Suppressor macrophage treated with lipopolysaccharide for 1 hour (primary cell): ENCODE measurements around the gene KAT6B.
A peak's percentile ranks its signal among the peaks of the same experiment; 100 is the strongest.

Experiments
- DNase-seq, 3 donors: peaks; one replicate each; pipeline ENCODE4 v3.0.0-alpha.2; 2020 to 2022

KAT6B gene

DNA sequence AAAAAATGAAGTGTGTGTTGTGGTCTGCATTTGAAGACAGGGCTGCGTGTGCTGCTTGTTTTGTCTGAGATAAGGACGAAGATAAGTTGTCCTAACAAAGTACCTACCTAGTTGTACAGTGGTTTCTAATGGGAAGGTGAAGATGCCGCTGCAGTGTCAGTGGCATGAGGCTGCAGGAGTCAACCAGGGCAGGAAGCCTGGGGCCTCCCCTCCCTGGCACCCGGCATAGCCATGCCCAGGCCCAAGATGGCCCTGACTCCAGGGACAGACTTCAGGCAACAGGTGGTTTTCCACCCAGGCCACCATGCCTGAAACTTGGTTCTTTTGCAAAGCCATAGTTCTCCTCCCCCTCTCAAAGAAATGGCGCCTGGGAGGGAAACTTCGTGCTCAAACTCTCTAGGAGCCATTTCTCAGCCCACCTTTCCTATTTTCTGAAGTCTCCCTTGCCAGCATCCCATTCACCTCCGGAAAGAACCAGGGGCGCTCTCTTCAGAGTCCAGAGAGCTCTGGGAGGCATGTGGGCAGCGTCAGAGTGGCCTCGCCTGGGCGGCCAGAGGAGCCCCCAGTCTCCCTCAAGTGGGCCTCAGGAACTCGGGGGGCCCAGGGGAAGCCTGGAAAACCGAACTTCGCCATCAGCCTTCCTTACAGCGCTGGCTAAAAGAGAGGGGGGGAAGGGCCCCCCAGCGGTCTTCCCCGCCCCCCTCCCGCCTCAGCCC, 2.1 kb upstream of the KAT6B start:
- DNase-seq: no peak

DNA sequence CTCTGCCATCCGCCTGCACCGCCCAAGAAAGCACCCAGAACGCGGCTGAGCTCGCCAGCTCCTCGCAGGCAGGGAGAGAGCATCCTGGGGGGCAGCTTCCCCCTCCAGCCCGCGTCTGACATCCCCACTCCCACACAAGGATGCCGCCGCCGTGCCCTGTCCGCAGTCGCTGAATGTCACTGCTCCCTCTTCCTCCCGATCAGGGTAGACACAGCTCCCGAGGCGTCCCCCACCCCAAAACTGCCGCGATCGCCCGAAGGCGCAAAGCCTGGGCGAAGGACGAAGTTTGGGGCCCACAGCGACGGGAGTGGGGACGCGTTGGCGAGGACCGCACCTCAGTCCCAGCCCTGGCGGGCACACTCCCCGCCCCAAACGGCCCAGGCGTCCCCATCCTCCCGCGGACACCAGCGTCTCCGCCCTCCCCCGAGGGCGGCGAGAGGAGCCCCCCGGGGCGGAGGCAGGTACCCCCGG, 1.5 kb upstream of the KAT6B start:
- peak; percentile 36 to 57 (median 42) for DNase-seq

DNA sequence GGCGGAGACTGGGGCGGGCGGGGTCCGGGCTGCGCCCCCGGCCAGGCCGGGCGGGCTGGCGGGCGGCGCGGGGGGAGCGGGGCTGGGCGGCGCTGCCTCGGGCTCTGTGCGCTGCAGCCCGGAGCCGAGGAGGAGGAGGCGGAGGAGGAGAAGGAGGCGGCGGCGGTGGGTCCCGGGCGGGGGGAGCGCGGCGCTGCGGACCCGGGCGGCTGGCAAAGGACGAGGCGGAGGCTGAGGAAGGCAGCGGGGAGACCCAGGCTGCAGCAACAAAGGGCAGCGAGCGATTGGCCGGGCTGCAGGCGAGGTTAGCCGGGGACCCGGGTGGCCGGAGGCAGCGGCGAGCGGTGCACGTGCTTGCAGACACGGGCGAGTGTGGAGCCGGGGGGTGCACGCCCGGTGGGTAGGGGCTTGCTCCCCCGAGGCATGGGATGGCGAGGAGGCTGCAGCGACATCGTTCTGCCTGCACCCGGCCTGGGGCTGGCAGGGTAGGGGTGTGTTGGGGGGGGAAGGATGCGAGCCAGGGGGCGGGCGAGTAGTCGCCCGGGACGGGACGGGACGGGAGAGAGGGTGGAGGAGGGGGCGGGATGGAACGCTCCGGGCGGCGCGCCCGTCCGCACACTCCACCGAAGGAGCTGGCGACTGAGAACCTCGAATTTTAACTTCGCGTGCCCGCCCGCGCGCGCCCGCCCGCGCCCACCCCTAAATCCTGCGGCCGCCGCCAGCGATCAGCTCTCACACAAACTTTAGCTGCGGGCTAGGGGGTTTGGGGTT, 844 bp upstream of the KAT6B start:
- peak in 2 of 3 donors; percentile 25 to 35 for DNase-seq

DNA sequence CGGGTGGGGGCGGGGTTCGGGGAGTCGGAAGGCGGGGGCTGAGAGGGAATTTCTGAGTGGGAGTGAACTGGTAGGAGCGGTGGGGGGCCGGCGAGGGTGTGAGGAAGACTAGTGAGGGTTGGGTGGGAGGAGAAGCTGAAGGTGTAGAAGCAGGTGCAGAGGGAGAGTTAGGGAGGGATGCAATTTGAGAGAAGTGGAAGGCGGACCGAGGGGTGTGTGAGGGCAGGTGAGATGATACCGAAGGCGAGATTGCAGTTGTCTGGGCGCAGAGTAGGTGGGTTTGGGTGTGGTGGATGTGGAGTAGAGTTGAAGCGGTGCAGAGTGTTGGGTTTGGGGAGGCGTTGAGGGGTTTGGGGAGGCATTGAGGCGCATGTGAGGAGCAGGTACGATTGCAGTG, 643 bp downstream of the KAT6B start:
- DNase-seq: no peak

DNA sequence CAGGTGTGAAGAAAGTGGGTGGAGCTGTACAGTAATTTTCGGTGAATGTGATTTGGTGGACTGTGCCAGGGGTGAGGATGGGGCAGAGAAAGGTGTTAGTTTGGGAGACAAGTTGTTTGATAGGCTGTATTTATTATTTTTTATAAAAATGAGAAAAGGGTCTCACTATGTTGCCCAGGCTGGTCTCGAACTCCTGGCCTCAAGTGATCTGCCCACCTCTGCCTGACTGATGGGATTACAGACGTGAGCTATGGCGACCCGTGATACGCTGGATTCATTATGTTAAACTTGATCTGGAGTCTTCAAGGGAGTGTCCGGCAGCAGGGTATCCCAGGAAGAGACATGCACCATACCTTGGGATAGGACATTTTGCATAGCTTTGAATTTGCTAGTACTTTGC, 1.3 kb downstream of the KAT6B start:
- no peak for DNase-seq

DNA sequence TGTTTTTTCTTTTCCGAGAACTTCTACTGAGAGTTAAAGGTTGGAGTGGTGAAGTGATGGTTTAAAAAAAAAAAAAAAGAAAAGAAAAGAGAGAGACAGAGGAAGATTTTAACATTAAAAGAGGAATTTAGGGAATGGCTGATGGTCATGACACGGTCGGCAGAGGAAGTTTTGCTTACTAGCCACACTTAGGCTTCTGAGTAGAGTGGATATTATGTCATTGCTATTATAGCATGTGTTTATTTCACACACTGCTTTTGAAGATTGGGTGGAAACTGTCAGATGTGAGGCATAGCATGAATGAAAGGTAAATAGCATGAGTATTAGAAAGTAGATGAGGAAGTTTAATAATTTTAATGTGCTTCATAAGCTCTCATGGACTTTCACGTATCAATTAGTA, 2.5 kb downstream of the KAT6B start:
- DNase-seq: peak; percentile 38 to 67 (median 55)

DNA sequence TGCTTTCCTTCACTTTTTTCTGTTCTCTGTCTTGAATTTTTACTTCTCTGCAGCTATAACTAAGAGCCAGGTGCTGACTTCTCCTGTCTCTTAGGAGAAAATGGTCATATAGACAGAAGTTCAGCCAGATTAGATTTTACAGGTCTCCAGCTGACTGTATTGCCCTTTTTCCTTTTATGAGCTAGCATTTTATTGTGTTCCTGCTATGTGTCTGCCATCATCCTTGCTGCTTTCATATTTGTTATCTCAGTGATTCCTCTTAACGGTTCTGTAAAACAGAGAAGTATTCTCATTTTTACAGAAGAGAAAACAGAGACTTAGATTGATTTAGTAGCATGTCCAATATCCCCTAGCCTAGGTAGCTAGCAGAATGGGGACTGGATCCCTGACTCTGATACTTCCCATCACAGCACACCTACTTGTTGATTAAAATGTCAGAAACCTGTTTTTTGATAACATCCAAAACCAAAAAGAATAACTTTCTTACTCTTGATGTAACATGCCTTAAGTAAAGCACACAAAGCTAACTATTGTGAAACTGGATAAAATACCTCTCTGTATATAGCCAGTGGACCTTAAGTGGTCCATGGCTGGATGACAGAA, 5.2 kb downstream of the KAT6B start:
- DNase-seq: no peak

DNA sequence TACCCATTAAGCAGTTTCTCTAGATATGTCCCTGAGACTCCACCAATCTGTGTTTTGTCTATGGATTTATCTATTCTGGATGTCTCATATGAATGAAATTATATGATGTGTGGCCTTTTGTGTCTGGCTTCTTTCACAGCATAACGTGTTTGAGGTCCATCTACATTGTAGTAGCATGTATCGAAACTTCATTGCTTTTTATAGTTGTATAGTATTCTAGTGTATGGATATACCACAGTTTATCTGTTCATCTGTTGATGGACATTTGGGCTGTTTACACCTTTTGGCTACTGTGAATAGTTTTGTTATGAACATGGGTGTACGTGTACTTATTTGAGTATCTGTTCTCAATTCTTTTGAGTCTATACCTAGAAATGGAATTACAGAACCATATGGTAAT, 9.6 kb downstream of the KAT6B start:
- no peak for DNase-seq

DNA sequence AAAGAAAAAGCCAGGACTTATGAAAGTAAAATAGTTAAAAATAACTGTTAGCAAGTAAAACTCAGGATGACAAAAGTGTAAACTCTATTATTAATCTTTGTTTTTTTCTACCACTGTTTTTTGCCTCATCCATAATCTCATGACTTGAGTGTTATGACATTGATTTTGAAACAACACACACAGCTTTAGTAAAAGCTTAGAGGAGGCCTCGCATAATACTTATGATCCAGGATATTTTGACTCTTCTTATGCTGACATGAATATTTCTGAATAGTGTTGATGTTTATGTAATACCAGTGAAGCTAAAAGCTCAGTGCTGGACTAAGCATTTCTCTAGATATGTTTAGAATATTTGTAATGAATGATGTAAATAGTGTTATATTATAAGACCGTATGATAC, 10.5 kb downstream of the KAT6B start:
- no peak for DNase-seq

DNA sequence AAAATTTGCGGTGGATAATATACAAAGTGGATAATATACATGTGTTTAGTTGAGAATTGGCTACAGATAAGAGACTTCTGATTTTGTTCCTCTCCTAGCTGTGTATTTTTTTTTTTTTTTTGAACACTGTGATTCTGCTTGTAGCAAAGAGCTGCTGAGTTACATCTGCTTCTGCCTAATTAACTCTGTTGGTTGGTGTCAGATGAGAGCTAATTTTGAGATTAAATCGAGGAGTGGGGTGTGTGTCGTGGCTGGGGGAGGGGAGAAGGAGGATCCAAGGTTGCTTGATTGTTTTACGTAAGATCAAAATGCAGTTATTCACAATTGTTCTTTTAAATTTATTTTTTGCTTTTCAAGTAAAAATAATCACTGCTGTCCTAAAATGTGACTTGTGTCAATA, 11.3 kb downstream of the KAT6B start:
- no peak for DNase-seq

DNA sequence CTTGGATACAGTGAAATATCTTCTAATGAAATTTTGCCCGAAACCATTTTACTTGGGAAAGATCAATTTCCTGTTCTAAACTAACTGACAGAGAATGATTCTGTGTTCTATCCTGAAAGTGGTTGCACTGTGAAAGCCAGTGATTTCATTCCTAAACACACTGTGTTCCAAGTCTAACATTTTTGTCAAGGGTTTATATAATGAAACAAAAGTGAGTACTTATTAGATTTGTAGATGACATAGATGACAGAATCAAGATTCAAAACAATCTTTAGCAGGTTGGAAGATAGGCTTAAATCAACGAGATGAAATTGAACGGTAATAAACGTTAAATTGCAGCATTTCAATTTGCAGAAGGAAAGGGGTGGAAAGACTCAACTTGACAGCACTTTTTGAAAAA, 13.3 kb downstream of the KAT6B start:
- no peak for DNase-seq

DNA sequence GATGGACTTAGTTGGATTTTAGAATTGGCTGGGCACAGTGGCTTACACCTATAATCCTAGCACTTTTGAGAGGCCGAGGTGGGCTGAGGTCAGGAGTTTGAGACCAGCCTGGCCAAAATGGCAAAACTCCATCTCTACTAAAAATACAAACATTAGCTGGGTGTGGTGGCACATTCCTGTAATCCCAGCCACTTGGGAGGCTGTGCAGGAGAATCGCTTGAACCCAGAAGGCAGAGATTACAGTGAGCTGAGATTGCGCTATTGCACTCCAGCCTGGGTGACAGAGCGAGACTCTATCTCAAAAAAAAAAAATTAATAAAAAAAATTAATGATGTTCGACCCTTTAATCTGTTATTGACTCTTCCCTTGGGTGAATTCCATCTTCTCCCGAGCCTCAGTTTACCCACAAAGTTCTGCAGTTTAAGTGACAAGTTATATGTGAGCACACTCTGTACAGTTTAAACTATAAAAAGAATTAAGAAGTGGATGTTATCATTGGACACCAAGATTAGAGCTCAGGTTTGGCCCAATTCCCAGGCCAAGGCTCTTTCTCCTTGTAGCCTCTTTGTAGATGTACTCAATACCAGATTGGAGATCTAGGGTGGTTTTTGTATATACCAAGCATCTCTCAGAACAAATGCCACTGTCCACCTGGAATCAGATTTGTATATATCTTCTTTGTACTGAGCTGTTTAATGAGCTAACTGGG, 15.0 kb downstream of the KAT6B start:
- DNase-seq: no peak

DNA sequence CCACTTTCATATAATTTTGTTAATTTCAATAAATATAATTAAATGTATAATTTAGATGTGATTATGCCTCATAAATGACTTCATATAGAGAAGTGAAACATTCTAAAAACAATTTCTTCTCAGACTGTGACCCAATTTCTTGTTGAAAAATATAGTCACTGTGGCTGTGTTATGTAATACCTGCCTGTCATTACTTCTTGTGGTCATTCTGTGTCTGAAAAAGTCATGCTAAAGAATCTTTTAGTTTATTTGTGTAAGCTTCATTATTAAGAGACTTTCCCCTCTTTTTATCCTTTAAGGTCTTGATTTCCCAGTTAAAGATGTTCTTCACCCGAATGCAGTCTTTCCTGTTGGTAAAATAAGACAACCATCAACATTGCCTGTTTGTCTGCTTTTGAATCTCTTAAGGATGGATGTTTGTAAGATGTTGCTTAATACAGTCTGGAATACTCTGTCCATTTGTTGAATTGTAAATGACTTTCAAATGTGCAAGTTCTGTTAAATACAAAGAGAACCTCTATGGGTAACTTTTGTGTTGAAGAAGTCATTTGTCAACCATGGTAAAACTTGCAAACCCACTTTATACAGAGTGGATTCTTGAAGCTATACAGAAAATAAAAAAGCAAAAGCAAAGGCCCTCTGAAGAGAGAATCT, 16.0 kb downstream of the KAT6B start:
- DNase-seq: peak; percentile 32 to 79 (median 73)

DNA sequence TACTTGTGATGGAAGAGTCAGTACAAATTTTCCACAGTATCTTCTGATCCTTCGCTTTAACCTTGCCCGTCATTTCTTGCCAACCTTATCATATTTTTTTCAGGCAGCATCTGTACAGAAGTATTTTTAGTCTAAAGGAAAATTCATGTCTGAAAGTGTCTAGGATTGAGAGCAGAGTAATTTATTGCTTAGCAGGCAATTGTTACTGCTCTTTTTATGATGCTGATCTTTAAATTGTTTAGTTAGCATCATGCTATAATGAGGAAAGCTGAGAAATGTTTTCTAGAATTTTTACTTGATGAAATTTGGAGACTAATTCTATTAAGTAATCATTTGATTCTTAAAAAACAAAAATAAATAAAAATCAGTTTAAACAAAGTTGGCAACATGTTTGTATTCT, 20.6 kb downstream of the KAT6B start:
- no peak for DNase-seq

DNA sequence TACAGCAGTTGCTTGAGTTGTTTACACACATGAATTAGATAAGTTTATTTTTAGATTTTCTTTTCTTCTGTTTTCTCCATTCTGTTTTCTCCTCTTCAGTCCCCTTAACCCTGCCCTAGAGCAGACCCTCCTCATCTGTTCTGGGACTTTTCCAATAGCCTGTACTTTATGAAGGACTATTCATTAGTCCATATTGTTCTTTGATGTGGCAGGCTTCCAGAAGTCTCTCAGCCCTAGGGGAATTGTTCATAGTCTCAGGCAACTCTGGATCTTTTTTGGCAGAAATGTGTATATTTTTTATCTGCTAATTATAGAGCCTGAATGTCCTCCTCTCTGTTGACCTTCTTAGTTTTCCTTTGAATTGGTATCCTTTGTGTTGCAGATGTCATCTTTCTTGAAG, 25.4 kb downstream of the KAT6B start:
- no peak for DNase-seq

DNA sequence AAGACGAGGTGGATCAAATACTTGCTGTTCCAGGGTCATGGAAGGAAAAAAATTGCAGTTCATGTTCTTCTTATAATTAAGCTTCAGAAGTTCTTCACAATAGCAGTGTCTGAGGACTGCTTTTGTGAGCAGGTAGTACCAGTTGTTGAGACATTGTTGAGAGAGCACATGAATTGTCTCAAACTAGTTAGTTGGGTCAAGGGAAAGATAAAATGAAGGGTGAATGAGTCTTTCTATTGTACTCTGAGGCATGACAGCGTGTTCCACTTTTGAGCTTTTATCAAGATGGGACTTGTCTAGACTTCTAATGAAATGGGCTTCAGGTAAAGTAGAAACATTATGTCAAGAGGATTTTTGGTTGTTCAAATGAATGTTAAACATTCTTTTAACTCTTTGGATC, 26.0 kb downstream of the KAT6B start:
- DNase-seq: no peak

DNA sequence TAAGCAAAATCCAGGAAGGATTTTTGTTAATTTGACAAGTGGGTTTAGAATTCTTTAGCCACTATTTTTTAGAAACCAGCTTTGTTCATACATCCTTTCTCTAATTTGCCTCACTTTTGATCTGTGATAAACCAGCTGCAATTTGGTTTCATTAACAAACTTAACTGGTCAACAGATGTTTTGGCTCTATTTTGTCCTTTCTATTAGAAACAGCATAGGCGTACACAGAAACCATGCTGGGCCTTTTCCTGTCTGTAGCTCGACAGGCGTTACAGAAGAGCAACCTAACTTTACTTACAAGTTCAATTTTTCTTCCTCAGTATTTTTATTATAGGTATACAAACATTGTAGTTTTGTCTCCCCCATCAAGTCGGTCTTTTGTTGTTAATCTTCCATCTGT, 28.2 kb downstream of the KAT6B start:
- DNase-seq: no peak

DNA sequence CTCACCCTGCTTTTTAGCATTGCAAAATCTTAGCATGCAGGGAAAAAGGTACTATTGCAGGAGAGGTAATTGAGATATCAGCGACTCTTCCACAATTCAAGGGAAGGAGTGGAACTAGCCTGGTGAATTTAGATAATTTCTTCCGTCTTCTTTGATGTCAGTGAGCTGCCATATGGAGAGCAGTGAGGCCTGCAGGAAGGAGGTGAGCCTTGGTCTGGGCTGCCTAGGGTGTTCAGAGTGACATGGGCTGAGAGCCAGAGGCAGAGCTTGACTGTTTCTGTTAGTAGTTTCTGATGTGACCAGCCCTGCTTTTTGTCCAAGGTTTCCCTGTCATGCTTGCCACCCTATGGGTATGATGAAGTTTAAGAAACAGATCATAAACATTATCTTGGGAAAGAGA, 28.6 kb downstream of the KAT6B start:
- no peak for DNase-seq

DNA sequence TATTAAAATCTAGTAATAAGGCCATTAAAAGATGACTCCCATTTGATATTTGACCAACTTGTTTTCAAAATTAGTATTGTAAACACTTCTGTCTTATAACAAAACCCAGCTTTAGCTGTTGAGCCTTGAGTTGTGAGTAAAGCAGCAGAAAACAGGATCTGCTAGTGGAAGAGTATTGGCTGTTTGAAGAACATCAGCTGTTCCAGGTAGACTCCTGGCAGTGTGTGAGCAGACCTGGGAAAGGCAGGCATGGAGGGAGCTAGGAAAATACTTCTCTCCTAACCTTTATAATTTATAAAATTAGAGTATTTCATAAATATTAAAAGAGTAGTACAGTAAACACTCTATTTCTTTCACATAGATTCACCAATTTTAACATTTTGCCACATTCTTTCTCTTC, 29.0 kb downstream of the KAT6B start:
- no peak for DNase-seq

DNA sequence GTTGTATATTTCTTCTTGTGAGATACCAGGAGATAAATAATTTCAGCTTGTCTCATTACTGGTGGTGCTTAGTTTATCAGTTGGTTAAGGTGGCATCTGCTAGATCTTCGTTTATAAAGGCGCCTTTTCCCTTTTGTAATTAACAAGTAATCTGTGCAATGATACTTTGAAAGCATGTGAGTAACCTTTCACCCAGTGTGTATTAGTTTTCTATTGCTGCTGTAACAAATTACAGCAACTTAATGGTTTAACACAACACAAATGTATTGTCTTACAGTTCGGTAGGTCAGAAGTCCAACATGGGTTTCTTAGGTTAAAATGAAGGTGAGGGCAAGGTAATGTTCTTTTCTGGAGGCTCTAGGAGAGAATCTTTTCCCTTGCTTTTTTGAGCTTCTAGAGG, 30.5 kb downstream of the KAT6B start:
- DNase-seq: no peak

DNA sequence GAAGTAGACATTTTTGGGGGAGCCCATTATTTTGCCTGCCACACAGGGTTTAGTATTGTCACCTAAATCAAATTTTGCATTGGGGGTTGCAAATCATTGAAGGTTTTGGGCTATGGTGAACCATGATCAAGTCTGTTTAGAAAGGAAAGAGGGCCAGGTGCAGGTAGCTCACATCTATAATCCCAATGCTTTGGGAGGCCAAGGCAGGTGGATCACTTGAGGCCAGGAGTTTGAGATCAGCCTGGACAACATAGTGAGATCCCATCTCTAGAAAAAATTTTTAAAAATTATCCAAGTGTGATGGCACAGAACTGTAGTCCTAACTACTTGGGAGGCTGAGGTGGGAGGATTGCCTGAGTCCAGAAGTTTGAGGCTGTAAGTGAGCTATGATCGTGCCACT, 31.2 kb downstream of the KAT6B start:
- DNase-seq: no peak

DNA sequence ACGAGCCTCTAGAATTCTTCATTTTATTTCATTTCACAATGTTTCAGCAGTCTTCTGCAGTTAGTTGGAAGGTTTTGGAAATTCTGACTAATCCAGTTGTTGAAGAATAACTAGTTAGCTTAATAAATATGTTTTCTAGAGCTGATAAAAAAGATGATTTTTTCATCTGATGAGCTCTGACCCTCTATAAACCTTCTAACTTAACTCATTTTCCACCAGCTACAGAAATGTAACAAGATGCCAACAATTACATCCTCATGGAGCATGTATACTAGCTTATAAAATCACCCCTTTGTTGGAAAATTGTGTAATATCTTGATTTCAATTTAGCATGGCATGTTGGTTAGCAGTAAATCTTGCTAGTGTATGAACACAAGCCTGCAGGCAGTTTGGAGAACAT, 33.1 kb downstream of the KAT6B start:
- DNase-seq: no peak

DNA sequence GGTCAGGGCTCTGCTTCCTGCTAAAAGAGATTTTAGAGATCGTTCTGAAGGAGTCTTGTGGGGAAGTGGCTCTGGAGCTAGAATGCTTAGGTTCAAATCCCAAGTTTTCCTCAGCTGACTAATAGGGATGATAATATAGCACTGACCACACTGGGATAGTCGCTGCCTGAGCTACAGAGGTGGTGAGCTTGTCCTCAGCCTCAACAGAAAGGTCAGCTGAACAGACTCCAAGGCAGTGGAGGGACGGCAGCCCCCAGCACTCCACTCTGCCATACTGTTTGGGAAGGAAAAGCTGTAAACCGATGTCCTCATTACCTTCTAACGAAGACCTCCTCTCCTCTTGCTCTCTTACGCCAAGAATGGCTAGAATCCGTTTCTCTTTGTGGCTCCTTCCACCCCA, 36.2 kb downstream of the KAT6B start:
- DNase-seq: no peak
